ENCODE data around the gene WDR26.

- no peak for TF ChIP-seq CTCF (IDR thresholded peaks at IDR 0.05)
- no peak for TF ChIP-seq POLR2A (IDR thresholded peaks at IDR 0.05)
These were observed 1.4 kb downstream of the WDR26 start for GRCh38 chr1:224433041-224433691.
